NCI-H69 (cell line): Measurements from ENCODE around the gene SOX14.

Experiments
- DNase-seq: peaks from one replicate; lab custom pipeline; 2025; lab: John Stamatoyannopoulos, UW

Gene SOX14

DNA sequence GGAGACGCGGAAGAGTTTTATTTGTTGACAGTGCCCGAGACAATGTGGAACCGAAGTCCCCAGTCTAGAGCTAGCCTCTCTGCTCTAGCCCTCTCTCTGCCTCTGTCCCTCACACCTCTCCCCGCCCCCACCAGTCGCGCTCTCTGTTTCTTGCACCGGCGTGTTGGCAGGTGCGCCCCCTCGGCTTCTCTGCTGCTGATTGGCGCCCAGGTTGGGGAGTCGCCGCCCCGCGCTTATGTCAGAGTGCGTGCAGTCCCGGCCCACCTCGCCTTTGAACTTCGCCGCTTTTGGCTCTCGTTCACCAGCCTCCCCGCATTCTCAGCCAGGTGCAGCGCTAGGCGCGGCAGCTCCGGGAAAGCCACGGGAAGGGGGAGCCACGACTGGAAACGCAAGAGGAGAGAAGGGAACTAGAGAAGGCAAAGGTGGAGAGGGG is at the start of gene SOX14:
Gene SOX14 (plus strand): TSS at position 315 of the 433 bp plus-strand sequence. CDS start 470 bp downstream, outside the sequence.
- DNase-seq: no peak

GRCh38 chr3:137714551-137714950 is 49.6 kb upstream of the SOX14 start:
- no peak for DNase-seq

- no peak for DNase-seq
Measured at GRCh38 chr3:137724240-137724639, 39.9 kb upstream of the SOX14 start.

DNA sequence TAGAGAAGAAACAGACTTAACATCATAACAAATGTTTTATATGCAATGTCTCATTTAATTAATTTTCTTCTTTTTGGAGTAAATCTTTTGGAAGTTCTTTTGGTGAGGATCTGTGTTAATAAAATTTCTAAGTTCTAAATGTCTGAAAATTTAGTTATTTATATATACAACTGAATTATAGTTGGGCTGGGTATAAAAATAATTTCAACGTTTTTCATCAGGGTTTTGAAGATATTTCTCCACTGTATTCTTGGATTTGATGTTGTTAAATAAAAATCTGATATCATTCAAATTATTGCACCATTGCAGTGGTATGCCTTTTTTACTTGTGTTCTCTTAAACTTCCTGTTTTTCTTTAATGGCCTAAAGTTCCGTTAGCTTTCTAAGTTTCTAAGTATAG is 26.9 kb upstream of the SOX14 start:
- no peak for DNase-seq

DNA sequence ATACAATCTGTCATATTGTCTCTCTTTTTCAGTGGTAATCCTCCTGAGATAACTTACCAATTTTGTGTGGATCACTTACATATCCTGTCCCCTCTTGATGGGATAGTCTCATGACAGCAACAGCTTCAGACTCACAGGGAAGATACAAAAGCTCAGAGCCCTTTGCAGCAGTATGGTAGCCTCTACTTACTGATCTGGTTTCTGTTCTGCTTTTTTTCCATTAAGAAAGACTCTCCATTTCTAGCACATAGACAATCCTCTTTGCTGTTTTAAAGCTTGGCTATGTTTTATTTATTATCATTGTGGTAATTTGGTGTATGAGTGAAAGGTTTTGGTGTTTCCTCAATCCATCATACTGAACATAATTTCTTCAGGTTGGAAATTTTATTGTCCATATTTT is 25.4 kb upstream of the SOX14 start:
- DNase-seq: no peak

DNA sequence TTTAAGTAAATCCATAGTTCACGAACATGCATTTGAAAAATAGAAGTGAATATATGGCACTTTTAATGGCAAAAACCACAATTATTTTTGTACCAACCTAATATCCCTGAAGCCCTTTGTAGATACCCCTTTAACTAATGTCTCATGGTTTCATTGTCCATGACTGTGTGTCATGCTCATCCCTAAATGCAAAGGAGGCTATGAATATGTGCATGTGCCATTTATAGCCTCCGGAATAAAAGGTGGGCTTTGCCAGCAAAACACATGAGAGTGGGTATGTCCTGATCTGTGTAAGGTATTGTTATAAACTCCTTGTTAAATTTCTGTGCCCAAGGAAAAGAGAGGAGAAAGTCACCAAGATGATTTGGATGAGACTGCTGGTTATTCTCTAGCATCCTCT is 20.5 kb upstream of the SOX14 start:
- no peak for DNase-seq

GRCh38 chr3:137746808-137747207 is 17.3 kb upstream of the SOX14 start:
- no peak for DNase-seq

DNA sequence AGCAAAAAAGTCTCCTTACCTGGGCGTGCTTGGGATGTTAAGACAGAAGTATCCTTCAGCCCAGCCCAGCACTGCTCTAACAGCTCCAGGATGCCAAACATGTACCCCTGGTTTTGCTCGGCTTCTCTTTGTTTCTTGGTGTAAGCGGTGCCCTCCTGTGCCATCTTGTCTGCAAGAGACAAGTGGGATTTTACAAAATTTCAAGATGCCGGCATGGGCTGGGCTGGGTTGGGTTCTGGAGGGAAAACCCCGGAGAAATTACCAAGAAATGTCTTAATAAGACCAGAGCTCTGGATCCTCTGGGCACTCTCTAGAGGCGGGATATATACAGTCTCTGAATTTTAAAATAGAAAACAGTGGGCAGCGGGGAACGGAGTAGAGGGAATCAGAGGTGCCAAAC is 4.6 kb upstream of the SOX14 start:
- DNase-seq: no peak

- no peak for DNase-seq
Measured at GRCh38 chr3:137760341-137761098, 3.6 kb upstream of the SOX14 start.

- no peak for DNase-seq
Measured at GRCh38 chr3:137761099-137761562, 3.0 kb upstream of the SOX14 start.

DNA sequence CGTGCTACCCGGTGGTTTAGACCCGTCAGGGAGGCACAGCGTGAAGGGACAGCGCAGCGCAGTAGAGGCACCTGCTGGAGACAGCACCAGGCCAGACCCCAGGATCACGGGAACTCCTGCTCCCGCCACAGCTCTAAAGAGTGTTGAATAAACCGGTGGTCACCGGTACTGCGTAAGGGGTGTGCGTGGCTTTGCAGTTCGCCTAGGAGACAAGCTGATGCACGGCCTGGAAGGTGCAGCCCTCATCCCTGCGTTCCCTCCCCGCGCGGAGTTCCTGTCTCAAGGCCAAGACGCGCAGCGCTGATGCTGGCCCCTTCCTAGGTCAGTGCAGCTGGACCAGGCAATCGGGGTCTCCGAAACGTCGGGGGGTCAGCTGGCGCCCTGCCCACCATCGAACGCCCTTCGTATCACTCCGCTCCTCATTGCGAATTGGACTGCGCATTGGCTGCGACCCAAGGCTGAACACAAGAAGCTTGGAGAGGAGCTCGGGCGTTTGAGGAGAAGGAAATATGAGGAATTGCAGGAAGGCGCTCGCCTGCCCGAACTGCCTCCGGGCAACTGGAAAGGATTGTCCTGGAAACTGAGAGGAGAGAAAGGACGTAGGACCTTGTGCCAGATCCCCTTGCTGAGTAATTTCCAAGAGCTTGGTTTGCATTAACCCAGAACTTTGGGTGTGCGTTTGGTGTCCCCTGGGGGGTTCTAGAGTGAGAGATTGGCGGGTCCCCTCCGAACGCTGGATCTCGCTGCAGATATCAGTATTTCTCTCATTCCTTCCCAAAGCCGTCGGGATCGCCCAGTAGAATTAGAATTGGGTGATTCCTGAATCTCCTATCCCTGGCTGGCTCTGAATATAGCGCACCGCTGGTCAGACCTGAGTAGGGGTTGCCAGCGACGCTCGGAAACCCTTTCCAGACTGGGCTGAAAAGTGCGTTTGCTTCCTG is 2.3 kb upstream of the SOX14 start:
- DNase-seq: no peak

GRCh38 chr3:137762674-137763593 is 1.2 kb upstream of the SOX14 start:
- DNase-seq: no peak

- DNase-seq: no peak
Measured at GRCh38 chr3:137763594-137763938, 549 bp upstream of the SOX14 start.

DNA sequence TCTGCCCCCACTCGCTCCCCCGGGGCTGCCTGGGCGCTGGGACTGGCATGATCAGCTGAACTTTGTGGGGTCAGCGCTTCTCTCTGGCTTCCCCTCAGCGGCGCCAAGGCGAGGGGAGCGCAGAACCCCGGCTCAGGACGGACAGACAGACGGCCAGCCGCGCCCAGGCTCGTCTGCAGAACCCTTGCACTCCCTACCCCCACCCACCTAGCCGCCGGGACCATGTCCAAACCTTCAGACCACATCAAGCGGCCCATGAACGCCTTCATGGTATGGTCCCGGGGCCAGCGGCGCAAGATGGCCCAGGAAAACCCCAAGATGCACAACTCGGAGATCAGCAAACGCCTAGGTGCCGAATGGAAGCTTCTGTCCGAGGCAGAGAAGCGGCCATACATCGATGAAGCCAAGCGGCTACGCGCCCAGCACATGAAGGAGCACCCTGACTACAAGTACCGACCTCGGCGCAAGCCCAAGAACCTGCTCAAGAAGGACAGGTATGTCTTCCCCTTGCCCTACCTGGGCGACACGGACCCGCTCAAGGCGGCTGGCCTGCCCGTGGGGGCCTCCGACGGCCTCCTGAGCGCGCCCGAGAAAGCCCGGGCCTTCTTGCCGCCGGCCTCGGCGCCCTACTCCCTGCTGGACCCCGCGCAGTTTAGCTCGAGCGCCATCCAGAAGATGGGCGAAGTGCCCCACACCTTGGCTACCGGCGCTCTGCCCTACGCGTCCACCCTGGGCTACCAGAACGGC is 621 bp downstream of the SOX14 start:
- DNase-seq: no peak

- no peak for DNase-seq
Measured at GRCh38 chr3:137765310-137766033, 1.4 kb downstream of the SOX14 start.

- no peak for DNase-seq
Measured at GRCh38 chr3:137766041-137766875, 2.1 kb downstream of the SOX14 start.

DNA sequence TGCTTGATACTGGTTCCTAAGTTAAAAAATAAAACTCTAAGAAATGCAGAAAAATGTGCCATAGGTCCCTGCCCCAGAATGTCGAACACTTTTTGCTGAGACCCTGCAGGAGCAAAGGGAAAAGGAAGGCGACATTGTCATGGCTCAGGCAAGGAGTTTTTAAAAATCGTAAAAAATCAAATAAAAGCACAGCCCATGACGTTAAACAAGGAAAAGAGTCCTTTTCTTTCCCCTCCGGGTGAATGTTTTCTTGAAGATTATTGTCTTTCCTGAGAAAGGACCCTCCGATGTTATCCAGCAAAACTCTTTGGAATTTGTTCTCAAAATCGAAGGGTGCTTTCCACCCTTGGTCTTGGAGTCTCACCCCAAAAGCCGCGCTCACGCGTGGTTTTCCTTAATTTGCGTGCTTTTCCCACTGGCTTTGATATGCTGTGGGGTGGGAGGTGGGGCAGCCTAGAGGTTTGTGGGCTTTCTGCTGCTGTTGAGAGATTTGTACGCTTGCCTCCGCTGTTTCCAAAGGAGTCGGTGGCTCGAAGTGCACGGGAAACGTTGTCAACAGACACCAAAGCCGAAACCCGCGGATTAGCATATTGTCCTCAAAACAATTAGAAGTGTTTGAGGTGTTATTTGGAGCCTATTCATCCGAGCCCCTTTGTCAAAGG is 2.9 kb downstream of the SOX14 start:
- DNase-seq: no peak

DNA sequence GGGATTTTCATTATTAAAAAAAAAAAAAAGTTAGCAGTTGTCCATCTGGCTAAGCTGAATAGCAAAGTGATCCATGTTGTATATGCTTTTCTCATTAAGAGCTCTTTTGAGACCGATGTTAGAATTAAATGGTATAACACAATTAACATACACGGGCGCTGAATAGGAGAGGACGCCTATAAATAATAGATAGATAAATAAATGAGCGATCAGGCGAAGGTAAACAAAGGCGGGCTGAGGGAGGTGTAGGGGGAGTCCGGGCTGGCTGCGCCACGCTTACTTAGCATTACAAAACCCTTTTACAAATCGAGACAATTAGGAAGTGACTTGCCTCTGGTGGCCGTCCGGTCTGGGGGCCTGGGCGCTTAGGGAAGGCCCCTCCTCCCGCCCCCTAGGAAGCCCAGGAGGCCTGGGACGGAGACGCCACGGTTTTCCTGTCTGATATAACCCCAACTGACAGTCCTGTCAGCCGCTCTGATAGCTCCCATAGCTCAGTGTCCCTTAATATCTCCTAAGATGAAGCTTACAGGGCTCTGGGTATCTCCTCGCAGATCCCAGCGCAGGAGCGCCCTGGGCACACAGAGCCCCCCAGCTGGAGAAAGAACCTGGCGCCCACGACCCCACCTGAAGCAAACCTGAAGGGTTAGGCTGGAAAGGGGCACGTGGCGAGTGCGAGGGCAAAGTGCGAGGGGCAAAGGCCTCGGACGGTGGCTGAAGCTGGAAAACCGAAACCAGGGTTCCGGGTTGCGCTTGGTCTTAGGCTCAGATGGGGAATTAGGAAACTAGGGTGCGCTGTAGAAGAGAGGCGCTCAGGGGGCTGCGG is 3.6 kb downstream of the SOX14 start:
- DNase-seq: no peak
